NCI-H774 (cell line): ENCODE results near the gene TTK.
"Not testable (repeated sequence)": the region's sequence is repeated elsewhere in the genome, so short reads cannot be mapped to it uniquely, and the experiment has no call there.

Experiments
- DNase-seq: peaks from one replicate; lab custom pipeline; 2025; lab: John Stamatoyannopoulos, UW

TTK gene

GRCh38 chr6:80021591-80021990, 17.1 kb downstream of the TTK start:
- no peak for DNase-seq

GRCh38 chr6:80022803-80023202, 18.4 kb downstream of the TTK start:
- no peak for DNase-seq

GRCh38 chr6:80028589-80028988, 24.1 kb downstream of the TTK start:
- no peak for DNase-seq

GRCh38 chr6:80029470-80029869, 25.0 kb downstream of the TTK start:
- no peak for DNase-seq

- DNase-seq, result not testable (repeated sequence)
Observed at GRCh38 chr6:80048220-80048619, 43.8 kb downstream of the TTK start.

- DNase-seq, result no peak
Observed at GRCh38 chr6:80060774-80061173, 56.3 kb downstream of the TTK start.

GRCh38 chr6:80068146-80068545, 63.7 kb downstream of the TTK start:
- DNase-seq, result not testable (repeated sequence)

- DNase-seq, result not testable (repeated sequence)
Observed at GRCh38 chr6:80070431-80070830, 66.0 kb downstream of the TTK start.

GRCh38 chr6:80077067-80077466, 72.6 kb downstream of the TTK start:
- no peak for DNase-seq

GRCh38 chr6:80088637-80089036, 84.2 kb downstream of the TTK start:
- no peak for DNase-seq

- DNase-seq, result no peak
Observed at GRCh38 chr6:80091506-80091905, 87.1 kb downstream of the TTK start.
